Progenitor cell of endocrine pancreas (in vitro differentiated cells): ENCODE measurements around the gene PRMT3. TPM values are rescaled to one million over a fixed set of nuclear protein-coding genes. Genes with fewer than 3 reads are reported as not detected.
"Not testable (repeated sequence)": the region's sequence is repeated elsewhere in the genome, so short reads cannot be mapped to it uniquely, and the experiment has no call there.

ENCODE experiments used
- DNase-seq: peaks from one replicate; pipeline ENCODE4 v3.0.0; 2021; ENCODE audit warnings: low spot score; ENCODE audit not compliant: unreplicated experiment
- H3K27ac Mint-ChIP-seq: 2 replicates; pipeline ENCODE4 v1.8.0; 2021; ENCODE audit warnings: mild to moderate bottlenecking, moderate library complexity, mixed read lengths
- H3K27me3 Mint-ChIP-seq: 2 replicates; pipeline ENCODE4 v1.8.0; 2021; ENCODE audit warnings: mixed read lengths
- H3K36me3 Mint-ChIP-seq: 2 replicates; pipeline ENCODE4 v1.8.0; 2022; ENCODE audit warnings: mixed read lengths; ENCODE audit not compliant: insufficient read depth
- H3K4me1 Mint-ChIP-seq: 2 replicates; pipeline ENCODE4 v1.8.0; 2021; ENCODE audit warnings: low read depth, mixed read lengths
- H3K4me3 Mint-ChIP-seq: 2 replicates; pipeline ENCODE4 v1.8.0; 2021; ENCODE audit warnings: low read depth, mild to moderate bottlenecking, moderate library complexity, mixed read lengths
- H3K9me3 Mint-ChIP-seq: 2 replicates; pipeline ENCODE4 v1.8.0; 2021; ENCODE audit warnings: low read depth, mixed read lengths
- CTCF ChIP-seq: fragments of 200-600 bp; sonication (generic); IDR thresholded peaks from one replicate; pipeline ENCODE4 v1.5.0; 2021; ENCODE audit warnings: antibody characterized with exemption, mild to moderate bottlenecking; ENCODE audit not compliant: unreplicated experiment
- total RNA-seq: library from RNA; stranded (reverse); gene quantifications from 2 replicates; pipeline ENCODE4 v1.2.1, GENCODE V29; 2021

Gene PRMT3
- total RNA-seq, 1 donor from 2014 or later, result 12.2 TPM

- H3K4me3 Mint-ChIP-seq, result no peak overlapping the region
- no peaks in the 10 kb centered on the region for H3K9me3 Mint-ChIP-seq
- TF ChIP-seq CTCF, result no peak
- peaks cover 2% of the 10 kb centered on the region for H3K36me3 Mint-ChIP-seq
- peaks cover 9% of the 10 kb centered on the region for H3K4me1 Mint-ChIP-seq
- no peaks in the 10 kb centered on the region for H3K27me3 Mint-ChIP-seq
- no peak overlapping the region for H3K27ac Mint-ChIP-seq
- no peak for DNase-seq
These were observed 12.7 kb upstream of the PRMT3 start for GRCh38 chr11:20374741-20375300.

GRCh38 chr11:20376162-20376730 is 11.3 kb upstream of the PRMT3 start:
- H3K4me1 Mint-ChIP-seq, result peaks cover 9% of the 10 kb centered on the region
- no peaks in the 10 kb centered on the region for H3K9me3 Mint-ChIP-seq
- H3K4me3 Mint-ChIP-seq, result no peak overlapping the region
- no peak for DNase-seq
- H3K27ac Mint-ChIP-seq, result no peak overlapping the region
- no peaks in the 10 kb centered on the region for H3K27me3 Mint-ChIP-seq
- TF ChIP-seq CTCF, result no peak
- H3K36me3 Mint-ChIP-seq, result peaks cover 2% of the 10 kb centered on the region

DNA sequence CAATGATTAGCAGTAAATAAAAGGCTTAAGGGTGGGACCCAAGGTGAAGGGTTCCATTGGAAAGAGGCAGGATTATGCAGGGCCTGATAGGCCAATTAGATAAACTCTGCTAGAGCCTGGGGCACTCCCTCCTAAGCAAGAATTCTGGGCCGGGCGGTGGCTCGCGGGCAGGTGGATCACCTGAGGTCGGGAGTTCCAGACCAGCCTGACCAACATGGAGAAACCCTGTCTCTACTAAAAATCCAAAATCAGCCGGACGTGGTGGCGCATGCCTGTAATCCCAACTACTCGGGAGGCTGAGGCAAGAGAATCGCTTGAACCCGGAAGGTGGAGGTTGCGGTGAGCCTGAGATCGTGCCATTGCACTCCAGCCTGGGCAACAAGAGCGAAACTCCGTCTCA is 1.5 kb upstream of the PRMT3 start:
- peak overlapping the region; percentile 98 for H3K4me3 Mint-ChIP-seq
- not testable (repeated sequence) for DNase-seq, H3K4me1 Mint-ChIP-seq, H3K36me3 Mint-ChIP-seq, H3K9me3 Mint-ChIP-seq, H3K27me3 Mint-ChIP-seq, H3K27ac Mint-ChIP-seq

GRCh38 chr11:20388096-20389055 is 860 bp downstream of the PRMT3 start:
- peaks cover 8% of the 10 kb centered on the region for H3K4me1 Mint-ChIP-seq
- no peaks in the 10 kb centered on the region for H3K27me3 Mint-ChIP-seq
- H3K9me3 Mint-ChIP-seq, result no peaks in the 10 kb centered on the region
- TF ChIP-seq CTCF, result no peak
- DNase-seq, result no peak
- peaks cover 5% of the 10 kb centered on the region for H3K36me3 Mint-ChIP-seq
- H3K4me3 Mint-ChIP-seq, result peak overlapping the region; percentile 98
- peak overlapping the region; percentile 94 for H3K27ac Mint-ChIP-seq

DNA sequence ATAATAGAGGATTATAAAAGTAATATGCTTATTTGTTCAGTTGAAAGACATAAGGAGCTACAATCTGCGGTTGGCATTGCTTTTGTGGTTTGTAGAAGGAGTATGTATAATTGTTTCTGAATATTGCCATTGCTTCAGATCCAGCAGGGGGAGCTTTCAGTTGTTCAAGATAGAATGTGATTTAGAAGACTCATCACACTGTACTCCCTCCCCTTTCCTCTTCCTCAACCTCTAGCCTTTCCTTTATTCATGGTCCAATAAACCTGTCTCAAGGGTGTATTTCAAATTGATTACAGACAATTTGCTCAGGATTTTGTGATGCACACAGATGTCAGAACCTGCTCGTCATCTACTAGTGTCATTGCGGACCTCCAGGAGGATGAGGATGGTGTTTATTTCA is 9.8 kb downstream of the PRMT3 start:
- DNase-seq, result no peak
- Mint-ChIP-seq H3K27ac (peak overlapping the region; percentile 50), H3K9me3 (no peaks in the 10 kb centered on the region)

More for the DNA sequence above, 9.8 kb downstream of the PRMT3 start:
- H3K4me1 Mint-ChIP-seq, result no peaks in the 10 kb centered on the region
- TF ChIP-seq CTCF, result peak; percentile 66
- H3K36me3 Mint-ChIP-seq, result peaks cover 13% of the 10 kb centered on the region
- no peaks in the 10 kb centered on the region for H3K27me3 Mint-ChIP-seq
- H3K4me3 Mint-ChIP-seq, result no peak overlapping the region
